Astrocyte (in vitro differentiated cells and primary cell): ENCODE data around the gene PPP3CA. TPM values are rescaled to one million over a fixed set of nuclear protein-coding genes. Genes with fewer than 3 reads are reported as not detected.

ENCODE experiments used
- DNase-seq: peaks from one replicate; pipeline ENCODE4 v3.0.0-alpha.2; 2010; ENCODE audit warnings: low read depth
- FAIRE-seq: peaks from 2 replicates; lab custom pipeline; 2011; peaks lifted over from hg19 to GRCh38; lab: Jason Lieb, UNC
- H2AFZ ChIP-seq: 2 replicates; pipeline ENCODE4 v1.6.0; 2012; ENCODE audit warnings: low read depth, low read length, inconsistent platforms
- H3K27ac ChIP-seq: 2 replicates; pipeline ENCODE4 v1.5.1; 2011; ENCODE audit warnings: low read depth, low read length, inconsistent platforms
- H3K27me3 ChIP-seq: 2 replicates; pipeline ENCODE4 v1.6.0; 2011; ENCODE audit warnings: low read length, inconsistent platforms; ENCODE audit not compliant: insufficient read depth
- H3K36me3 ChIP-seq: 2 replicates; pipeline ENCODE4 v1.5.1; 2011; ENCODE audit warnings: low read length, inconsistent platforms; ENCODE audit not compliant: insufficient read depth
- H3K4me1 ChIP-seq: 2 replicates; pipeline ENCODE4 v1.5.1; 2011; ENCODE audit warnings: low read length, inconsistent platforms; ENCODE audit not compliant: insufficient read depth
- H3K4me2 ChIP-seq: 2 replicates; pipeline ENCODE4 v1.6.0; 2012; ENCODE audit warnings: low read length, inconsistent platforms
- H3K4me3 ChIP-seq: 2 replicates; pipeline ENCODE4 v1.5.1; 2011; ENCODE audit warnings: low read depth, mild to moderate bottlenecking, low read length, inconsistent platforms; ENCODE audit not compliant: insufficient read depth
- H3K79me2 ChIP-seq: 2 replicates; pipeline ENCODE4 v1.6.0; 2012; ENCODE audit warnings: mild to moderate bottlenecking, low read length, inconsistent platforms; ENCODE audit not compliant: insufficient read depth
- H3K9ac ChIP-seq: 2 replicates; pipeline ENCODE4 v1.6.0; 2012; ENCODE audit warnings: mild to moderate bottlenecking, low read length, inconsistent platforms
- H3K9me3 ChIP-seq: 2 replicates; pipeline ENCODE4 v1.5.1; 2012; ENCODE audit warnings: low read depth, mild to moderate bottlenecking, low read length, inconsistent platforms; ENCODE audit not compliant: insufficient read depth
- H4K20me1 ChIP-seq: 2 replicates; pipeline ENCODE4 v1.6.0; 2012; ENCODE audit warnings: low read length, inconsistent platforms; ENCODE audit not compliant: insufficient read depth
- H3K27ac Mint-ChIP-seq: one replicate; pipeline ENCODE4 v1.8.0; 2021; ENCODE audit warnings: mild to moderate bottlenecking, mixed read lengths; ENCODE audit not compliant: unreplicated experiment
- H3K27me3 Mint-ChIP-seq: one replicate; pipeline ENCODE4 v1.8.0; 2021; ENCODE audit warnings: low read depth, mixed read lengths; ENCODE audit not compliant: unreplicated experiment
- H3K36me3 Mint-ChIP-seq: one replicate; pipeline ENCODE4 v1.8.0; 2021; ENCODE audit warnings: low read depth, mixed read lengths; ENCODE audit not compliant: unreplicated experiment
- H3K4me1 Mint-ChIP-seq: one replicate; pipeline ENCODE4 v1.8.0; 2021; ENCODE audit warnings: low read depth, mixed read lengths; ENCODE audit not compliant: unreplicated experiment
- H3K4me3 Mint-ChIP-seq: one replicate; pipeline ENCODE4 v1.8.0; 2021; ENCODE audit warnings: mild to moderate bottlenecking, moderate library complexity, mixed read lengths; ENCODE audit not compliant: unreplicated experiment
- H3K9me3 Mint-ChIP-seq: one replicate; pipeline ENCODE4 v1.8.0; 2021; ENCODE audit warnings: mild to moderate bottlenecking, mixed read lengths; ENCODE audit not compliant: unreplicated experiment
- CTCF ChIP-seq: IDR thresholded peaks from 2 replicates; pipeline ENCODE4 v1.5.1; 2011; ENCODE audit warnings: low read depth, mild to moderate bottlenecking, inconsistent platforms, low read length, moderate library complexity; ENCODE audit not compliant: insufficient read depth
- EZH2 ChIP-seq: IDR thresholded peaks from 2 replicates; pipeline ENCODE4 v1.6.1; 2012; ENCODE audit warnings: mild to moderate bottlenecking, low read length, inconsistent platforms; ENCODE audit not compliant: insufficient read depth
- total RNA-seq: library from RNA; stranded (reverse); gene quantifications from 2 replicates; pipeline ENCODE4 v1.2.1, GENCODE V29; 2021

The PPP3CA gene
- total RNA-seq, 1 donor from 2014 or later: 101 TPM

GRCh38 chr4:101050088-101050836 is 297.1 kb downstream of the PPP3CA start:
- Histone ChIP-seq H3K4me1 (no peaks in the 10 kb centered on the region), H3K4me2 (no peak overlapping the region), H3K4me3 (no peak overlapping the region), H2AFZ (no peak overlapping the region), H3K79me2 (no peaks in the 10 kb centered on the region), H3K9ac (no peak overlapping the region), H3K27ac (no peak overlapping the region), H3K9me3 (no peaks in the 10 kb centered on the region), H3K36me3 (no peaks in the 10 kb centered on the region), H4K20me1 (no peaks in the 10 kb centered on the region), H3K27me3 (no peaks in the 10 kb centered on the region)
- H3K4me3 Mint-ChIP-seq: no peak overlapping the region
- H3K27ac Mint-ChIP-seq: no peak overlapping the region
- TF ChIP-seq EZH2: no peak
- TF ChIP-seq CTCF: no peak
- DNase-seq (no peak), FAIRE-seq (no peak)
- H3K4me1 Mint-ChIP-seq: no peaks in the 10 kb centered on the region
- H3K36me3 Mint-ChIP-seq: no peaks in the 10 kb centered on the region
- H3K27me3 Mint-ChIP-seq: no peaks in the 10 kb centered on the region
- no peaks in the 10 kb centered on the region for H3K9me3 Mint-ChIP-seq

- no peak overlapping the region for H3K27ac Mint-ChIP-seq
- no peaks in the 10 kb centered on the region for H3K9me3 ChIP-seq
- no peaks in the 10 kb centered on the region for H3K27me3 ChIP-seq
- no peak overlapping the region for H3K4me3 Mint-ChIP-seq
- no peak overlapping the region for H3K4me2 ChIP-seq
- H3K4me3 ChIP-seq: no peak overlapping the region
- no peaks in the 10 kb centered on the region for H3K4me1 Mint-ChIP-seq
- H3K79me2 ChIP-seq: no peaks in the 10 kb centered on the region
- H4K20me1 ChIP-seq: no peaks in the 10 kb centered on the region
- H3K9me3 Mint-ChIP-seq: no peaks in the 10 kb centered on the region
- TF ChIP-seq EZH2 (no peak), CTCF (no peak)
- no peak overlapping the region for H2AFZ ChIP-seq
- H3K27me3 Mint-ChIP-seq: no peaks in the 10 kb centered on the region
- no peaks in the 10 kb centered on the region for H3K36me3 ChIP-seq
- H3K36me3 Mint-ChIP-seq: no peaks in the 10 kb centered on the region
- FAIRE-seq (no peak), DNase-seq (no peak)
- H3K27ac ChIP-seq: no peak overlapping the region
- H3K9ac ChIP-seq: no peak overlapping the region
- no peaks in the 10 kb centered on the region for H3K4me1 ChIP-seq
Observed at GRCh38 chr4:101049549-101050001, 297.8 kb downstream of the PPP3CA start.

GRCh38 chr4:101044766-101045165 is 302.6 kb downstream of the PPP3CA start:
- no peak overlapping the region for H3K4me3 ChIP-seq
- no peak overlapping the region for H3K27ac ChIP-seq
- no peak overlapping the region for H3K9ac ChIP-seq
- H2AFZ ChIP-seq: no peak overlapping the region
- Mint-ChIP-seq H3K4me3 (no peak overlapping the region), H3K27me3 (no peaks in the 10 kb centered on the region), H3K9me3 (no peaks in the 10 kb centered on the region), H3K4me1 (no peaks in the 10 kb centered on the region), H3K27ac (no peak overlapping the region), H3K36me3 (no peaks in the 10 kb centered on the region)
- no peaks in the 10 kb centered on the region for H3K79me2 ChIP-seq
- no peak overlapping the region for H3K4me2 ChIP-seq
- H4K20me1 ChIP-seq: no peaks in the 10 kb centered on the region
- no peaks in the 10 kb centered on the region for H3K9me3 ChIP-seq
- FAIRE-seq: no peak
- H3K36me3 ChIP-seq: no peaks in the 10 kb centered on the region
- H3K27me3 ChIP-seq: no peaks in the 10 kb centered on the region
- H3K4me1 ChIP-seq: no peaks in the 10 kb centered on the region
- DNase-seq: no peak
- no peak for TF ChIP-seq CTCF
- TF ChIP-seq EZH2: no peak
